Mesenchymal stem cell (in vitro differentiated cells and primary cell): ENCODE data around the gene NTSR1.

Experiments
- DNase-seq: peaks from one replicate; pipeline ENCODE4 v3.0.0-alpha.2; 2013
- H2AFZ ChIP-seq: one replicate; pipeline ENCODE4 v1.6.1; 2013; ENCODE audit warnings: low read depth, mild to moderate bottlenecking, control low read depth, inconsistent platforms, low read length, moderate library complexity
- H2AK5ac ChIP-seq: 2 replicates; pipeline ENCODE4 v1.6.1; 2013; ENCODE audit warnings: low read length, moderate library complexity, mild to moderate bottlenecking, inconsistent platforms; ENCODE audit not compliant: severe bottlenecking
- H2BK120ac ChIP-seq: one replicate; pipeline ENCODE4 v1.6.1; 2013; ENCODE audit warnings: low read depth, mild to moderate bottlenecking, inconsistent platforms, low read length, moderate library complexity
- H2BK12ac ChIP-seq, 2 experiments: one replicate each; pipeline ENCODE4 v1.6.1; 2013; ENCODE audit warnings: inconsistent platforms in 2 of 2, low read length in 2 of 2, mild to moderate bottlenecking in 2 of 2, moderate library complexity in 2 of 2, control low read depth in 1 of 2
- H2BK15ac ChIP-seq: one replicate; pipeline ENCODE4 v1.6.1; 2013; ENCODE audit warnings: mild to moderate bottlenecking, low read depth, inconsistent platforms; ENCODE audit not compliant: poor library complexity, severe bottlenecking
- H2BK5ac ChIP-seq: 2 replicates; pipeline ENCODE4 v1.6.1; 2013; ENCODE audit warnings: low read depth, mild to moderate bottlenecking, low read length, control low read depth, inconsistent platforms; ENCODE audit not compliant: poor library complexity, severe bottlenecking
- H3K14ac ChIP-seq, 2 experiments: one replicate each; pipeline ENCODE4 v1.6.1; 2013; ENCODE audit warnings: inconsistent platforms in 2 of 2, low read length in 2 of 2, control low read depth in 1 of 2, mild to moderate bottlenecking in 1 of 2, moderate library complexity in 1 of 2
- H3K18ac ChIP-seq, 2 experiments: one replicate each; pipeline ENCODE4 v1.6.1; 2013; ENCODE audit warnings: inconsistent platforms in 2 of 2, low read length in 2 of 2, control low read depth in 1 of 2, low read depth in 1 of 2, mild to moderate bottlenecking in 1 of 2
- H3K23ac ChIP-seq, 2 experiments: one replicate each; pipeline ENCODE4 v1.6.1; 2013; ENCODE audit warnings: inconsistent platforms in 2 of 2, low read length in 2 of 2, mild to moderate bottlenecking in 2 of 2, moderate library complexity in 2 of 2, control low read depth in 1 of 2
- H3K27ac ChIP-seq: 2 replicates; pipeline ENCODE4 v1.5.1; 2013; ENCODE audit warnings: mild to moderate bottlenecking, moderate library complexity, low read length, control low read depth, inconsistent platforms; ENCODE audit not compliant: poor library complexity, severe bottlenecking
- H3K27me3 ChIP-seq, 2 experiments: 2 replicates each; pipeline versions ENCODE4 v1.6.1 to v1.7.0; 2013; ENCODE audit warnings: low read length in 2 of 2, mild to moderate bottlenecking in 2 of 2, moderate library complexity in 2 of 2, control low read depth in 1 of 2, inconsistent platforms in 1 of 2; ENCODE audit not compliant: control insufficient read depth in 1 of 2, insufficient read depth in 1 of 2
- H3K36me3 ChIP-seq, 2 experiments: 2 replicates each; pipeline versions ENCODE4 v1.6.1 to v1.7.0; 2013; ENCODE audit warnings: low read length in 2 of 2, control low read depth in 1 of 2, inconsistent platforms in 1 of 2, low read depth in 1 of 2, mild to moderate bottlenecking in 1 of 2; ENCODE audit not compliant: insufficient read depth in 2 of 2, control insufficient read depth in 1 of 2
- H3K4ac ChIP-seq, 2 experiments: one replicate each; pipeline ENCODE4 v1.6.1; 2013; ENCODE audit warnings: inconsistent platforms in 2 of 2, low read length in 2 of 2, mild to moderate bottlenecking in 2 of 2, moderate library complexity in 2 of 2, control low read depth in 1 of 2, low read depth in 1 of 2
- H3K4me1 ChIP-seq: 2 replicates; pipeline ENCODE4 v1.6.1; 2013; ENCODE audit warnings: low read depth, low read length, control low read depth; ENCODE audit not compliant: control insufficient read depth, insufficient read depth
- H3K4me2 ChIP-seq: 2 replicates; pipeline ENCODE4 v1.6.1; 2013; ENCODE audit warnings: low read length, mild to moderate bottlenecking, inconsistent platforms; ENCODE audit not compliant: poor library complexity, severe bottlenecking
- H3K4me3 ChIP-seq, 2 experiments: 2 replicates each; pipeline versions ENCODE4 v1.5.1 to v1.7.0; 2013; ENCODE audit warnings: low read length in 2 of 2, mild to moderate bottlenecking in 2 of 2, control low read depth in 1 of 2, low read depth in 1 of 2; ENCODE audit not compliant: insufficient read depth in 1 of 2
- H3K79me1 ChIP-seq: replicated peaks from 2 replicates; pipeline ENCODE4 v1.6.1; 2013; ENCODE audit warnings: mild to moderate bottlenecking, control low read depth, low read length, inconsistent platforms; ENCODE audit not compliant: poor library complexity, severe bottlenecking
- H3K9ac ChIP-seq: 2 replicates; pipeline ENCODE4 v1.7.0; 2013; ENCODE audit warnings: mild to moderate bottlenecking, low read length, moderate library complexity
- H3K9me3 ChIP-seq: 2 replicates; pipeline ENCODE4 v1.7.0; 2013; ENCODE audit warnings: mild to moderate bottlenecking, low read length; ENCODE audit not compliant: control insufficient read depth
- H4K8ac ChIP-seq: one replicate; pipeline ENCODE4 v1.6.1; 2013; ENCODE audit warnings: inconsistent platforms, mild to moderate bottlenecking, low read length, moderate library complexity
- H4K91ac ChIP-seq: one replicate; pipeline ENCODE4 v1.6.1; 2013; ENCODE audit warnings: mild to moderate bottlenecking, low read length, inconsistent platforms
- WGBS: methylation state at CpG from one replicate; pipeline ENCODE4 v1.1.7; 2013; ENCODE audit warnings: mixed read lengths; 5-methylcytosine and 5-hydroxymethylcytosine counted together

Gene NTSR1

DNA sequence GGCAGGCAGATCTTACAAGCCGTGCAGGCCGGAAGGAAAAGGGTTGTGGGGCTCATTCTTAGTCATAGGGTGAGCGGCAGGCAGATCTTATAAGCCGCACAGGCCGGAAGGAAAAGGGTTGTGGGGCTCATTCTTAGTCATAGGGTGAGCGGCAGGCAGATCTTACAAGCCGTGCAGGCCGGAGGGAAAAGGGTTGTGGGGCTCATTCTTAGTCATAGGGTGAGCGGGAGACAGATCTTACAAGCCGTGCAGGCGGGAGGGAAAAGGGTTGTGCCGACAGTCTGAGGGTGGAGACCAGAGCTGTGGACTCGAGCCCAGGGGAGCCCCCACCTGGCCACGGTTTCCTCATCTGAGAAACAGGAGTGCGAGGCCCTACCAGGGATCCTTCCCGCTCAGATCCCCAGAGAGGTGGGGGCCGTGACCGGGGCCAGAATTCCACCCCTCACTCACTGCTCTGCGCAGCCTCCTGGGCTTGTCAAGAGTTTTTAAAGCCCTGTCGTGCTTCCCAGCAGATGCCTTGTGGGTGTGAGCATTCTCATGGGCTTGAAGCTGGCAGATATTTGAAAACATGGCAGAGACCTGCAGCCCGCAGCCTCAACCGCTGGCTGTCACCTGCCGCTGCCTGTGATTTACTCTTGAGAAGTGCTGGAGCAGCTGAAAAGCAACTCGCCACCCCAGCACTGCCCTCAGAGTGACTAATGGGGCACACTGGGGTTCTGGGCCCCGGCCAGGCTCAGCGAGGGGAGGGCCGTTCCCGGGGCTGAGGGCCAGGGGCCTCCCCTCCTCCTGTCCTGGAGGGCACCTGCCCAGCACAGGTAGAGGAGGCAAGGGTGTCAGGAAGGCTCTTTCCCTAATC, 31.9 kb downstream of the NTSR1 start:
- Histone ChIP-seq H3K9ac (peak overlapping the region; percentile 68), H3K4me1 (peaks cover 44% of the 10 kb centered on the region), H2BK5ac (no peak overlapping the region), H4K91ac (no peak overlapping the region), H3K36me3 (no peaks in the 10 kb centered on the region), H3K27ac (peak overlapping the region; percentile 65), H2AK5ac (no peak overlapping the region), H2BK15ac (no peak overlapping the region), H3K79me1 (no peaks in the 10 kb centered on the region), H3K4me2 (peak overlapping the region; percentile 30), H2BK12ac (peak overlapping the region in 1 of 2 experiments; percentile 19), H3K23ac (no peak overlapping the region), H4K8ac (peak overlapping the region; percentile 19), H3K27me3 (no peaks in the 10 kb centered on the region), H2AFZ (no peak overlapping the region), H3K4ac (peak overlapping the region in 1 of 2 experiments; percentile 53), H2BK120ac (peak overlapping the region; percentile 24), H3K18ac (peak overlapping the region in 1 of 2 experiments; percentile 56), H3K14ac (no peak overlapping the region), H3K9me3 (no peaks in the 10 kb centered on the region), H3K4me3 (peak overlapping the region in 1 of 2 experiments; percentile 71)
- DNase-seq: peak; percentile 85
- 46% methylated on average over 28 of the region's 28 CpGs for WGBS

- Histone ChIP-seq H3K4me1 (peaks cover 43% of the 10 kb centered on the region), H2BK15ac (no peak overlapping the region), H3K4me3 (no peak overlapping the region), H2AK5ac (no peak overlapping the region), H2BK12ac (no peak overlapping the region), H4K91ac (no peak overlapping the region), H3K36me3 (no peaks in the 10 kb centered on the region), H2BK120ac (no peak overlapping the region), H3K14ac (no peak overlapping the region), H3K27me3 (no peaks in the 10 kb centered on the region), H3K79me1 (no peaks in the 10 kb centered on the region), H3K18ac (no peak overlapping the region), H3K4me2 (no peak overlapping the region), H2AFZ (no peak overlapping the region), H3K9ac (no peak overlapping the region), H4K8ac (no peak overlapping the region), H3K4ac (no peak overlapping the region), H3K27ac (no peak overlapping the region), H2BK5ac (no peak overlapping the region), H3K9me3 (no peaks in the 10 kb centered on the region), H3K23ac (no peak overlapping the region)
- peak; percentile 13 for DNase-seq
- WGBS: 53% methylated on average over 9 of the region's 9 CpGs
Observed at GRCh38 chr20:62741191-62741691, 32.6 kb downstream of the NTSR1 start.

GRCh38 chr20:62741701-62742491, 33.3 kb downstream of the NTSR1 start:
- Histone ChIP-seq H3K4me3 (no peak overlapping the region), H4K8ac (no peak overlapping the region), H4K91ac (no peak overlapping the region), H3K27ac (no peak overlapping the region), H3K9me3 (no peaks in the 10 kb centered on the region), H3K18ac (no peak overlapping the region), H3K27me3 (no peaks in the 10 kb centered on the region), H2AK5ac (no peak overlapping the region), H3K4me1 (peaks cover 43% of the 10 kb centered on the region), H3K79me1 (no peaks in the 10 kb centered on the region), H2BK12ac (no peak overlapping the region), H2BK15ac (peak overlapping the region; percentile 33), H3K36me3 (no peaks in the 10 kb centered on the region), H2BK120ac (no peak overlapping the region), H3K9ac (no peak overlapping the region), H3K4ac (no peak overlapping the region), H3K14ac (no peak overlapping the region), H3K4me2 (no peak overlapping the region), H2BK5ac (no peak overlapping the region), H3K23ac (no peak overlapping the region), H2AFZ (no peak overlapping the region)
- WGBS: 83% methylated on average over 18 of the region's 18 CpGs
- DNase-seq: no peak

DNA sequence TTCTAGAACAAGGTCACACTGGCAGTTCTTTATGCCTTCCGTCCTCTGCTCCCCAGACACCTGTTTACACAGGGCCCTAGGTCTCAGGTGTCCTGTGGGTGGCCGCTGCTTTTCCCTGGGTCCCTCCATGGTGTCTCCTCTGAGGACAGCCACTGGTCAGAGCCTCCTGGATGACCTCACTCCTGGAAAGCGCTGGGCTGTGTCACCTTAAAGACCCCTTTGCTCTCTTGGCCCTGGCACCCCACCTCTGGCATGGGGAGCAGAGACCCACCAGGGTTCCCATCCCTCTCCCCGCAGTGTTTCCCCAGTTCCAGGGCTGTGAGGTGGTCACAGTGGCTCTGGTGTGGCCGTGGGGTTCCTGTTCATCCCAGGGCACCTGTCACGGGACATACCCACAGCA, 33.9 kb downstream of the NTSR1 start:
- peaks cover 39% of the 10 kb centered on the region for H3K4me1 ChIP-seq
- WGBS: 83% methylated on average over 5 of the region's 6 CpGs
- H3K9ac ChIP-seq: no peak overlapping the region
- no peak overlapping the region for H2AFZ ChIP-seq
- no peak overlapping the region for H2AK5ac ChIP-seq
- H2BK15ac ChIP-seq: no peak overlapping the region
- H3K27ac ChIP-seq: no peak overlapping the region
- H3K4me3 ChIP-seq: no peak overlapping the region
- no peak overlapping the region for H3K4me2 ChIP-seq
- no peak overlapping the region for H3K14ac ChIP-seq
- H3K4ac ChIP-seq: no peak overlapping the region
- H2BK120ac ChIP-seq: no peak overlapping the region
- no peaks in the 10 kb centered on the region for H3K27me3 ChIP-seq
- no peak overlapping the region for H2BK5ac ChIP-seq
- H2BK12ac ChIP-seq: no peak overlapping the region
- no peaks in the 10 kb centered on the region for H3K36me3 ChIP-seq
- no peak overlapping the region for H3K23ac ChIP-seq
- no peak overlapping the region for H4K91ac ChIP-seq
- no peaks in the 10 kb centered on the region for H3K9me3 ChIP-seq
- no peaks in the 10 kb centered on the region for H3K79me1 ChIP-seq
- DNase-seq: no peak
- H4K8ac ChIP-seq: no peak overlapping the region
- no peak overlapping the region for H3K18ac ChIP-seq
